Right atrium auricular region (tissue), 2 donors: ENCODE measurements around the gene PRKCE. TPM values are rescaled to one million over a fixed set of nuclear protein-coding genes. Genes with fewer than 3 reads are reported as not detected.

Source experiments
- DNase-seq: peaks from one replicate; pipeline ENCODE4 v3.0.0-alpha.2; 2019; ENCODE audit warnings: low spot score
- H3K27ac ChIP-seq, 2 donors: fragments of 200-600 bp; sonication (generic); 1 replicate in 1 of 2; 2 replicates in 1 of 2; pipeline ENCODE4 v1.5.1; 2016 to 2019
- H3K27me3 ChIP-seq, 2 donors: fragments of 200-600 bp; sonication (generic); one replicate each; pipeline versions ENCODE4 v1.5.1 to v1.6.0; 2017 to 2019
- H3K36me3 ChIP-seq: fragments of 200-600 bp; sonication (generic); one replicate; pipeline ENCODE4 v1.5.1; 2016
- H3K4me1 ChIP-seq, 2 donors: fragments of 200-600 bp; sonication (generic); one replicate each; pipeline versions ENCODE4 v1.5.1 to v1.6.0; 2017 to 2019
- H3K4me3 ChIP-seq, 2 donors: fragments of 200-600 bp; sonication (generic); 1 replicate in 1 of 2; 2 replicates in 1 of 2; pipeline ENCODE4 v1.5.1; 2017 to 2019; ENCODE audit warnings: mild to moderate bottlenecking in 1 of 2, moderate library complexity in 1 of 2
- H3K9me3 ChIP-seq, 2 donors: fragments of 200-600 bp; sonication (generic); one replicate each; pipeline ENCODE4 v1.5.1; 2019
- total RNA-seq, 2 donors: library from RNA; depleted of rRNA; stranded (reverse); fragments of >200 nt; gene quantifications; one replicate each; pipeline ENCODE4 v1.1.0, GENCODE V29; 2016
- TF ChIP-seq, protein P1 (sequence below), 2 donors: fragments of 200-600 bp; sonication (generic); IDR thresholded peaks; one replicate each; pipeline ENCODE4 v1.5.1; 2019; ENCODE audit warnings: antibody characterized with exemption in 2 of 2

Gene PRKCE
- total RNA-seq, 2 donors from 2014 or later, result 7.2 to 11.8 TPM

DNA sequence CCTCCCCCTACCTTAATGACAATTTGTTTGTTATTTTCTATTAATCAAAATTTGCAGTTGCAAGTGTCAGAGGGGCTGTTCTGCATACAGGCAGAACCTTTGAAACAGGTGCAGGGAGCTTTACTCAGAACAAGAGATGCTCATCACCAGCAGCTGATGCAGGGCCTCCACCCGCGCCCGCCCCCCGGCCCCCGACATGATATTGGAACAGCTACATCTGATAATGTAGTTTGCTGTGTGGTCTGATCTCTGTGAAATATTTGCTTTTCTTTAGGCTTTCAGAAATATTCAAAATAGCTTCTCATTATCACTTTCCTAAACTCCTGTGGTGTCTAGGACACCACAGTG lies 130.0 kb downstream of the PRKCE start:
- Histone ChIP-seq H3K4me1 (peaks cover 0 to 24% of the 10 kb centered on the region in 2 donors), H3K9me3 (no peaks in the 10 kb centered on the region)

DNA sequence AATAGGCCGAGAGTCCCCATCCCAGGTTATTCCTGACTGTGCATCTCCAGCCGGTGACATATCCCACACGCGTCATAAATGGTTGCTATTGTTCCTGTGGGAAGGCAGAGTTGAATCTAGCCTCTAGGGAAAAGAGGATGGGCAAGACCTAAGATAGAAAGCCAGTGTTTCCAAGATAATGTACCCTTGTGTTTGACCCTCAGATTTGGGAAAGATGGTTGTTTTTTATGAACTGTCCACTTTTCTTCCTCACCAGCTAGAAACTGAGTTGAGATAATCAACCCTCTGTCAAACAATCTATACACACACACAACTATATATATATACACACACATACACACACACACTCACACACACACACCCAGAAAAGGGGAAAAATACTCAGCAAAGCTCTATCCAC lies 131.0 kb downstream of the PRKCE start:
- H3K27ac ChIP-seq, result no peak overlapping the region

More for the DNA sequence above, 130.0 kb downstream of the PRKCE start:
- DNase-seq, result no peak
- Histone ChIP-seq H3K27me3 (no peaks in the 10 kb centered on the region), H3K4me3 (no peak overlapping the region), H3K36me3 (no peaks in the 10 kb centered on the region), H3K27ac (no peak overlapping the region)
- TF ChIP-seq, protein P1, sequence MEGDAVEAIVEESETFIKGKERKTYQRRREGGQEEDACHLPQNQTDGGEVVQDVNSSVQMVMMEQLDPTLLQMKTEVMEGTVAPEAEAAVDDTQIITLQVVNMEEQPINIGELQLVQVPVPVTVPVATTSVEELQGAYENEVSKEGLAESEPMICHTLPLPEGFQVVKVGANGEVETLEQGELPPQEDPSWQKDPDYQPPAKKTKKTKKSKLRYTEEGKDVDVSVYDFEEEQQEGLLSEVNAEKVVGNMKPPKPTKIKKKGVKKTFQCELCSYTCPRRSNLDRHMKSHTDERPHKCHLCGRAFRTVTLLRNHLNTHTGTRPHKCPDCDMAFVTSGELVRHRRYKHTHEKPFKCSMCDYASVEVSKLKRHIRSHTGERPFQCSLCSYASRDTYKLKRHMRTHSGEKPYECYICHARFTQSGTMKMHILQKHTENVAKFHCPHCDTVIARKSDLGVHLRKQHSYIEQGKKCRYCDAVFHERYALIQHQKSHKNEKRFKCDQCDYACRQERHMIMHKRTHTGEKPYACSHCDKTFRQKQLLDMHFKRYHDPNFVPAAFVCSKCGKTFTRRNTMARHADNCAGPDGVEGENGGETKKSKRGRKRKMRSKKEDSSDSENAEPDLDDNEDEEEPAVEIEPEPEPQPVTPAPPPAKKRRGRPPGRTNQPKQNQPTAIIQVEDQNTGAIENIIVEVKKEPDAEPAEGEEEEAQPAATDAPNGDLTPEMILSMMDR (IDR thresholded peaks at IDR 0.05), result no peak

DNA sequence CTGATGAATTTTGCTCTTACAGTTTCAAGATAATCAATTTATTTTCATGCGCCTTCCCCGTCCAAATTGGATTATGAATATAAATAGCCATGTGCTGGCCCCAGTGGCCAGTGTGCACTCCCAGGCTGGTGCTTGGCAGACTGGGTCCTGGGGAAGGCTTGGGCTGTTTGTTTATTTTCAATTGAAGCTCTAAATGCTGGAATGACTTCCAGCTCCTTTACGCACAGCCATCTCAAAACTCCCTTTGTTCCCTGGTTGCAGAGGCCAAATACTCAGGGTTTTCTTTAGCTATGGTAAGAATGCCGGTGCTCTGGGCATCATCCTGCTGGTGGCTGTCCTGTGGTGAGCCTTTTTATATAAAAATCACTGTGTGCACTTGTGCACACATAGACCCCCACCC lies 131.5 kb downstream of the PRKCE start:
- Histone ChIP-seq H3K27ac (no peak overlapping the region), H3K36me3 (no peaks in the 10 kb centered on the region), H3K9me3 (no peaks in the 10 kb centered on the region), H3K4me1 (peaks cover 0 to 22% of the 10 kb centered on the region in 2 donors), H3K4me3 (no peak overlapping the region), H3K27me3 (no peaks in the 10 kb centered on the region)
- DNase-seq, result no peak
- TF ChIP-seq, protein P1 (IDR thresholded peaks at IDR 0.05), result no peak

More for the DNA sequence above, 131.0 kb downstream of the PRKCE start:
- no peaks in the 10 kb centered on the region for H3K27me3 ChIP-seq
- peaks cover 0 to 24% of the 10 kb centered on the region in 2 donors for H3K4me1 ChIP-seq
- H3K36me3 ChIP-seq, result no peaks in the 10 kb centered on the region
- no peak overlapping the region for H3K4me3 ChIP-seq
- TF ChIP-seq, protein P1 (IDR thresholded peaks at IDR 0.05), result no peak
- DNase-seq, result no peak
- H3K9me3 ChIP-seq, result no peaks in the 10 kb centered on the region

DNA sequence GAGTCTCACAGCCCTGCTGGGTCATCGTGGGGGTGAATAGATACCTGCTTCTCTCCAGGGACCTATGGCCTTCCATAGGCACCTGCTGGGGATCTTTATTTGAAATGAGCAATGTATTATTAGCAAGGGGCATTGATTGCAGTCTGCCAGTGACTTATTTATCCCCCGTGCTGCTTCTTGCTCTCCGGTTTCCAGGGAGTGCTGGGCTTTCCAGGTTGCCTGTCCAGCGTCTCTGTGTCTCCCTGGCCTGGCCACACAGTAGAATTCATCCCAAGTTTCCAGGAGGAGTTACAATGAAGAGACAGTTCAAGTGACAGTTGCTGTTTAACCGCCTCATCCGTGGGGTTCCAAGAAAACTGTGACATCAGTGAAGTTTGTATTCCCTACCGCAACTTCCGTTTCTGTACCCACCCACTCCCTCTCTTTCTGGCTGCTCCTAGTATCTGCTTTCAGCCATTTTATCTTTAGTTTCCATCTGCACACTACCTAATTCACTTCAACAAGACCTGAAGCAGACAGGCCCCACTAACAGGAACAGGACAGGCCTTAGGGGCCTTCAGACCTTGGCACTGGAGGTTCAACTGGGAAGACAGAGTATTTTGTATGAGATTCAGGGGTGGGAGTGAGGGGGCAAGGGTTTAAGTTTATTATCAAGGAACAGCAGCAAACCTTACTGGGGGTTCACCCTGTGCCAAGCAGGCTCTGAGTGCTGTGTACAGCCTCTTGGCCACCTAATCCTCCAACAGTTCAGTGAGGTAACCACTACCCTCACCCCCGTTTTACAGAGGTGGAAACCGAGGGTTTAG lies 134.8 kb downstream of the PRKCE start:
- Histone ChIP-seq H3K9me3 (no peaks in the 10 kb centered on the region), H3K36me3 (no peaks in the 10 kb centered on the region), H3K27me3 (no peaks in the 10 kb centered on the region), H3K4me1 (peaks cover 0 to 31% of the 10 kb centered on the region in 2 donors), H3K27ac (no peak overlapping the region), H3K4me3 (no peak overlapping the region)
- DNase-seq, result no peak
- TF ChIP-seq, protein P1 (IDR thresholded peaks at IDR 0.05), result no peak

DNA sequence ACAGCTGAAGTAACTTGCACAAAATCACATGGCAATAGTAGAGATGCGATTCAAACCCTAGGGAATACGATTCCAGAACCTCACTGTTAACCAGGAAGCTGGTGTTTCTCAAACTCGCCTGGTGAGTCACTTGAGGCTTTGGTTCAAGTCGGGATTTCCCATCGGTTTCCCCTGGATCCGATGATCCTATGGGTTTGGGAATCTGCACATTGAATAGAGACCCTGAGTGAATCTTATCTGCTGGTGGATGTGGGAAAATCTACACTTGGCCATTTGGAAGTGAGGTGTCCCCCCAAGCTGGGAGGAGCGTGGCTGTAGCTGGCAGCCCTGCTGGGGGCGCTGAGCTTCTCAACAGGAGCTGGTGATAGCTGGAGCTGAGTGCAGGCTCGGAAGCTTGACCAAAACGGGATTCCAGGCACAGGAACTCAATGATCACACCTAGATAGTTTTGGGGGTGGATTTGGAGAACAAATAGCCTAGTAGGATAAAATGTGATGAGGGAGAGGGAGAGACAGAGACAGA lies 135.4 kb downstream of the PRKCE start:
- TF ChIP-seq, protein P1 (IDR thresholded peaks at IDR 0.05), result no peak
- Histone ChIP-seq H3K27ac (no peak overlapping the region), H3K36me3 (no peaks in the 10 kb centered on the region), H3K9me3 (no peaks in the 10 kb centered on the region), H3K27me3 (no peaks in the 10 kb centered on the region), H3K4me3 (no peak overlapping the region), H3K4me1 (peaks cover 0 to 37% of the 10 kb centered on the region in 2 donors)
- DNase-seq, result no peak
